Esophagus muscularis mucosa (tissue), 4 donors: ENCODE data around the gene WDR37. TPM values are rescaled to one million over a fixed set of nuclear protein-coding genes. Genes with fewer than 3 reads are reported as not detected.

ENCODE experiments used
- DNase-seq: peaks from one replicate; pipeline ENCODE4 v3.0.0-alpha.2; 2017; ENCODE audit errors: extremely low spot score
- H3K27ac ChIP-seq, 4 donors: fragments of 200-600 bp; sonication (generic); replicated peaks in 1 of 4; 1 replicate in 3 of 4; 2 replicates in 1 of 4; pipeline ENCODE4 v1.5.1; 2016 to 2019; ENCODE audit warnings: mild to moderate bottlenecking in 1 of 4
- H3K27me3 ChIP-seq, 4 donors: fragments of 200-600 bp; sonication (generic); one replicate each; pipeline versions ENCODE4 v1.5.1 to v1.6.0; 2016 to 2019
- H3K36me3 ChIP-seq, 4 donors: fragments of 200-600 bp; sonication (generic); one replicate each; pipeline ENCODE4 v1.5.1; 2016 to 2019
- H3K4me1 ChIP-seq, 4 donors: fragments of 200-600 bp; sonication (generic); one replicate each; pipeline ENCODE4 v1.5.1; 2016 to 2019
- H3K4me3 ChIP-seq, 4 donors: fragments of 200-600 bp; sonication (generic); 1 replicate in 2 of 4; 2 replicates in 2 of 4; pipeline ENCODE4 v1.5.1; 2016 to 2019; ENCODE audit warnings: mild to moderate bottlenecking in 4 of 4, moderate library complexity in 1 of 4
- H3K9me3 ChIP-seq, 4 donors: fragments of 200-600 bp; sonication (generic); 1 replicate in 3 of 4; 2 replicates in 1 of 4; pipeline ENCODE4 v1.5.1; 2016 to 2019
- EP300 ChIP-seq: sonication (generic); formaldehyde crosslinking; IDR thresholded peaks from one replicate; pipeline ENCODE4 v1.6.1; 2017; ENCODE audit warnings: antibody characterized with exemption
- POLR2A ChIP-seq: fragments of 450-650 bp; IDR thresholded peaks from one replicate; pipeline ENCODE4 v1.6.1; 2017; ENCODE audit warnings: antibody characterized with exemption, moderate library complexity, mild to moderate bottlenecking, low read depth
- POLR2AphosphoS5 ChIP-seq, 2 donors: sonication (generic); formaldehyde crosslinking; IDR thresholded peaks; one replicate each; pipeline ENCODE4 v1.6.1; 2017; ENCODE audit warnings: antibody characterized with exemption in 2 of 2
- WGBS: methylation state at CpG from one replicate; pipeline ENCODE4 v1.1.5; 2018; 5-methylcytosine and 5-hydroxymethylcytosine counted together
- intact Hi-C: fragments of 100-400 bp; cut with DNase I; formaldehyde crosslinking; loops from one replicate; pipeline ENCODE4 v1.15.1; 2023
- total RNA-seq, 4 donors: library from RNA; depleted of rRNA; stranded (reverse); fragments of >200 nt; gene quantifications; one replicate each; pipeline versions ENCODE4 v1.1.0 to v1.2.1, GENCODE V29; 2016
- TF ChIP-seq, protein P1 (sequence below), 3 experiments: fragments of 200-600 bp in 2 of 3; fragments of 450-650 bp in 1 of 3; sonication (generic) in 2 of 3; IDR thresholded peaks; one replicate each; pipeline ENCODE4 v1.5.1; 2017 to 2019; ENCODE audit warnings: antibody characterized with exemption in 3 of 3, mild to moderate bottlenecking in 2 of 3, moderate library complexity in 1 of 3

The WDR37 gene
- total RNA-seq, 4 donors from 2014 or later: 9.1 to 17.2 (median 13.2) TPM

DNA sequence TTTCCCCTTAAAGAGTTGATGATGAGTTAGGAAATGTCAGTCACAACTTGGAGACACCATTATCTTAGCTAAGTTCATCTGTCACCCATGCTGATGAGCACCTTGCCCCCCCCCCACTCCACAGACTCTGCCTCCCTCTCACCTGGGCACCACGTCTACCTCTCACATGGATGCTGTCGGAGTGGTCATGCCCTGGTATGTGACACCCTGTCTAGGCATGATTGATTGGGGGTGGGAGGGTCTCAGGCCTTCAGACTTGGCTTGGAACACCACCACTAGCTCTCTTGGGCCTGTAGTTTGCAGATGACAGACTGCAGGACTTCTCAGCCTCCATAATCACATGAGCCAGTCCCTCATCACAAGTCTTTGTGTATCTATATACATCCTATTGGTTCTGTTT, 78.0 kb downstream of the WDR37 start:
- no peak overlapping the region for H3K27ac ChIP-seq
- DNase-seq: peak; percentile 81
- no peak overlapping the region for H3K4me3 ChIP-seq
- no peaks in the 10 kb centered on the region for H3K27me3 ChIP-seq
- H3K36me3 ChIP-seq: peaks cover 17 to 46% (median 30%) of the 10 kb centered on the region in 4 donors
- intact Hi-C loops: no loop called here
- peaks cover 0 to 7% (median 6%) of the 10 kb centered on the region in 4 donors for H3K9me3 ChIP-seq
- 56% methylated on average over 2 of the region's 2 CpGs for WGBS
- no peak for TF ChIP-seq POLR2AphosphoS5 (IDR thresholded peaks at IDR 0.05)
- TF ChIP-seq POLR2A: no peak
- TF ChIP-seq, protein P1, sequence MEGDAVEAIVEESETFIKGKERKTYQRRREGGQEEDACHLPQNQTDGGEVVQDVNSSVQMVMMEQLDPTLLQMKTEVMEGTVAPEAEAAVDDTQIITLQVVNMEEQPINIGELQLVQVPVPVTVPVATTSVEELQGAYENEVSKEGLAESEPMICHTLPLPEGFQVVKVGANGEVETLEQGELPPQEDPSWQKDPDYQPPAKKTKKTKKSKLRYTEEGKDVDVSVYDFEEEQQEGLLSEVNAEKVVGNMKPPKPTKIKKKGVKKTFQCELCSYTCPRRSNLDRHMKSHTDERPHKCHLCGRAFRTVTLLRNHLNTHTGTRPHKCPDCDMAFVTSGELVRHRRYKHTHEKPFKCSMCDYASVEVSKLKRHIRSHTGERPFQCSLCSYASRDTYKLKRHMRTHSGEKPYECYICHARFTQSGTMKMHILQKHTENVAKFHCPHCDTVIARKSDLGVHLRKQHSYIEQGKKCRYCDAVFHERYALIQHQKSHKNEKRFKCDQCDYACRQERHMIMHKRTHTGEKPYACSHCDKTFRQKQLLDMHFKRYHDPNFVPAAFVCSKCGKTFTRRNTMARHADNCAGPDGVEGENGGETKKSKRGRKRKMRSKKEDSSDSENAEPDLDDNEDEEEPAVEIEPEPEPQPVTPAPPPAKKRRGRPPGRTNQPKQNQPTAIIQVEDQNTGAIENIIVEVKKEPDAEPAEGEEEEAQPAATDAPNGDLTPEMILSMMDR (IDR thresholded peaks at IDR 0.05): no peak
- no peak for TF ChIP-seq EP300
- H3K4me1 ChIP-seq: no peaks in the 10 kb centered on the region

DNA sequence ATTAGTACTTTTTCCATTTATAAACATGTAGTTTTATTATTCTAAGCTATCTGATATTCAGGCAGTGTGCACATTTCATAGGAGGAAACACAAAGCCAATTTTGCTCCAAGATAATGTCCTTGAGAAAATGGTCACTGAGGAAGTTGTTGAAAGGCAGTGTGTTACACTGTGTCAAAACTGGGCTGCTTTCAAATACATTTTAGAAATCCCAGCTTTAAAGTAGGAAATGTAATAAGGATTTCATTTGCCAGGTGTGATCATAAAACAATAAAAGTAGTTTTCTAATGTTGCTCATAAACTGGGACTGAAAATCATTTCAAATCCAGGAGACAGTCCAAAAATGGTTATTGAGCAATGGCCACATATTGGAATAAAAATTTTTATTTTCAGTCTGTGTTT, 80.1 kb downstream of the WDR37 start:
- intact Hi-C loops: no loop called here
- H3K36me3 ChIP-seq: peaks cover 0 to 25% (median 9%) of the 10 kb centered on the region in 4 donors
- no peak overlapping the region for H3K27ac ChIP-seq
- H3K9me3 ChIP-seq: peaks cover 0 to 9% (median 7%) of the 10 kb centered on the region in 4 donors
- H3K4me1 ChIP-seq: no peaks in the 10 kb centered on the region
- no peaks in the 10 kb centered on the region for H3K27me3 ChIP-seq
- no peak for DNase-seq
- TF ChIP-seq EP300 (no peak), POLR2A (no peak), POLR2AphosphoS5 (IDR thresholded peaks at IDR 0.05) (no peak)
- TF ChIP-seq, protein P1 (IDR thresholded peaks at IDR 0.05): no peak
- H3K4me3 ChIP-seq: no peak overlapping the region

DNA sequence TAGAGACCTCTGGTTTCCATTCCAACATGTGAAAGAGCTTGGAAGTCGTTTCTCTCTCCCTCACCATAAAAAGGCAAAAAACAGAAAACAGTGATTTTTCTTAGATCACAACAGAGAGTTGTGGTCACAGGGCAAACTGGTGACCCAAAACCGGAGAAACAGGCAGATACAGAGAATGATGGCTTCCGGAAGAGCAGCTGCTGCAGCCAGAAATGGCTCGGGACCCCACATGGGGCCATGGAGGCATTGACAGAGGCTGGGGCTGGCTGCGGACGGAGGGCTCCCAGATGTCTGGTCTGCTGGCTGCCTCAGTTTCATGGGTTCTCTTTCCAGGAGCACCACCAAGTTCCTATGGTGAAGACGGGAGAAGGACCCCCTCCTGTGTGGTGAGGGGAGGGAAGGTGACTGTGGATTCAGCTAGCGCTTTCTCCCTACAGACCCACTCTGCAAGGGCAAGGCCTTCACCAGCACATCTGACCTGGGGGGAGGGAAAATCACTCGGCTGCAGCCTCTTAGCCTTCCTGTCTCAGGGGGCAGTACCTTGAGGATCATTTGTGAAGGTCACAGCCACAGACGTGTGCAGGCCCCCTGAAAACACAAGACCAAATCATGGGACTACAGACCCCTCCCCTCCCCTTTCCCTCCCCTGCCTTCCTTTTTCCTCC, 81.4 kb downstream of the WDR37 start:
- TF ChIP-seq EP300 (no peak), POLR2A (no peak), POLR2AphosphoS5 (IDR thresholded peaks at IDR 0.05) (no peak)
- TF ChIP-seq, protein P1 (IDR thresholded peaks at IDR 0.05): no peak
- DNase-seq: peak; percentile 45
- Histone ChIP-seq H3K4me1 (no peaks in the 10 kb centered on the region), H3K9me3 (peaks cover 0 to 9% (median 7%) of the 10 kb centered on the region in 4 donors), H3K27ac (no peak overlapping the region), H3K4me3 (no peak overlapping the region), H3K36me3 (peaks cover 0 to 11% (median under 1%) of the 10 kb centered on the region in 4 donors), H3K27me3 (no peaks in the 10 kb centered on the region)
- intact Hi-C loops: no loop called here
- 90% methylated on average over 10 of the region's 10 CpGs for WGBS

DNA sequence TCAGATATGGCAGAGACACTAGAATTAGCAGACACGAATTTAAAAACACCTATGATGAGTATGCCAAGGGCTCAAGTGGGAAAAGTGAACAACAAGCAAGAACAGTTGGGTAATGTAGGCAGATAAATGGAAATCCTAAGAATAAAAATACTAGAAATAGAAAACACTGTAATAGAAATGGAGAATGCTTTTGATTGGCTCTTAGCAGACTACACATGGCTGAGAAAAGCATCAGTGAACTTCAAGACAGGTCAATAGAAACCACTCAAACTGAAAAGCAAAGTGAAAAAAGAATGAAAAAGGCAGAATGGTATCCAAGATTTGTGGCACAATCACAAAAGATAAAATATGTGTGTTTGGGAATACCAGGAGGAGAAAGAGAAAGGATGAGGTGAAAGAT, 82.3 kb downstream of the WDR37 start:
- no peaks in the 10 kb centered on the region for H3K4me1 ChIP-seq
- no peaks in the 10 kb centered on the region for H3K27me3 ChIP-seq
- no peak for DNase-seq
- WGBS: 77% methylated on average over 1 of the region's 1 CpG
- no peak for TF ChIP-seq POLR2A
- no peak for TF ChIP-seq POLR2AphosphoS5 (IDR thresholded peaks at IDR 0.05)
- TF ChIP-seq, protein P1 (IDR thresholded peaks at IDR 0.05): no peak
- no peak for TF ChIP-seq EP300
- no peak overlapping the region for H3K27ac ChIP-seq
- no peak overlapping the region for H3K4me3 ChIP-seq
- intact Hi-C loops: no loop called here
- peaks cover 0 to 7% (median 0%) of the 10 kb centered on the region in 4 donors for H3K36me3 ChIP-seq
- peaks cover 0 to 9% (median 7%) of the 10 kb centered on the region in 4 donors for H3K9me3 ChIP-seq
